Lung (tissue), 12 donors: ENCODE data around the gene OLFML2A. TPM values are rescaled to one million over a fixed set of nuclear protein-coding genes. Genes with fewer than 3 reads are reported as not detected.

Experiments
- ATAC-seq: fragments of 200-7000 bp; cut with Tn5 transposase; one replicate; pipeline ENCODE4 v1.9.1; 2020; ENCODE audit warnings: moderate number of reproducible peaks; ENCODE audit not compliant: insufficient read depth, low FRiP score
- DNase-seq, 3 donors: peaks; one replicate each; pipeline ENCODE4 v3.0.0-alpha.2; 2013 to 2017
- H3K27ac ChIP-seq, 2 donors: one replicate each; pipeline ENCODE4 v1.5.1; 2013; ENCODE audit warnings: mild to moderate bottlenecking in 2 of 2, moderate library complexity in 2 of 2, control low read depth in 1 of 2, inconsistent platforms in 1 of 2, low read depth in 1 of 2, low read length in 1 of 2
- H3K27me3 ChIP-seq, 3 donors: one replicate each; pipeline ENCODE4 v1.5.1; 2013; ENCODE audit warnings: low read length in 2 of 3; ENCODE audit not compliant: control insufficient read depth in 3 of 3, insufficient read depth in 3 of 3
- H3K36me3 ChIP-seq, 4 donors: one replicate each; pipeline ENCODE4 v1.5.1; 2013; ENCODE audit warnings: low read length in 4 of 4, mild to moderate bottlenecking in 1 of 4, moderate library complexity in 1 of 4; ENCODE audit not compliant: control insufficient read depth in 4 of 4, insufficient read depth in 4 of 4
- H3K4me1 ChIP-seq, 5 donors: one replicate each; pipeline ENCODE4 v1.5.1; 2013; ENCODE audit warnings: low read length in 5 of 5, mild to moderate bottlenecking in 2 of 5, moderate library complexity in 1 of 5; ENCODE audit not compliant: control insufficient read depth in 5 of 5, insufficient read depth in 5 of 5
- H3K4me3 ChIP-seq: one replicate; pipeline ENCODE4 v1.5.1; 2013; ENCODE audit warnings: mild to moderate bottlenecking, control low read depth, moderate library complexity
- H3K9ac ChIP-seq, 2 donors: one replicate each; pipeline ENCODE4 v1.5.1; 2013; ENCODE audit warnings: low read length in 2 of 2, control low read depth in 1 of 2; ENCODE audit not compliant: insufficient read depth in 1 of 2
- H3K9me3 ChIP-seq, 4 donors: one replicate each; pipeline ENCODE4 v1.5.1; 2013; ENCODE audit warnings: low read length in 3 of 4, mild to moderate bottlenecking in 1 of 4, moderate library complexity in 1 of 4; ENCODE audit not compliant: control insufficient read depth in 4 of 4, insufficient read depth in 3 of 4
- CTCF ChIP-seq: IDR thresholded peaks from 2 replicates; pipeline ENCODE4 v1.5.1; 2012; ENCODE audit warnings: mild to moderate bottlenecking; ENCODE audit errors: control extremely low read depth, extremely low read depth
- WGBS, 2 donors: extraction: QIAGEN DNeasy Blood & Tissue Kit; methylation state at CpG; one replicate each; pipeline ENCODE4 v1.1.7; 2013; 5-methylcytosine and 5-hydroxymethylcytosine counted together
- polyA plus RNA-seq, 2 donors: library from polyadenylated mRNA; stranded (reverse); fragments of 200-250 nt; gene quantifications; one replicate each; pipeline ENCODE4 v1.2.1, GENCODE V29; 2013
- total RNA-seq, 2 donors: library from RNA; depleted of rRNA in 1 of 2; stranded (reverse); fragments of >200 nt in 1 of 2; gene quantifications; one replicate each; pipeline ENCODE4 v1.2.1, GENCODE V29; 2014 to 2021
- donor health status: control.
- donor health status: control.
- donor health status: Bipolar disorder and iron deficiency.
- donor health status: healthy.
- donor health status: DM: yes; HTN: yes; CAD: no.

The OLFML2A gene
- total and polyA plus RNA-seq, 4 donors, result 2.0 to 56.7 (median 7.5) TPM

- Histone ChIP-seq H3K27me3 (peaks cover 0 to 10% (median 6%) of the 10 kb centered on the region in 3 donors), H3K9ac (no peak overlapping the region), H3K36me3 (no peaks in the 10 kb centered on the region), H3K4me3 (no peak overlapping the region), H3K9me3 (peaks cover 0 to 3% (median 0%) of the 10 kb centered on the region in 4 donors), H3K27ac (no peak overlapping the region), H3K4me1 (peaks cover 1 to 40% (median 9%) of the 10 kb centered on the region in 5 donors)
- ATAC-seq (peak; percentile 42), DNase-seq (peak; percentile 88)
- peak; percentile 74 for TF ChIP-seq CTCF
- 39 to 43% methylated on average over 15 of the region's 15 CpGs for WGBS, 2 donors
Observed at GRCh38 chr9:124774129-124774978, 2.6 kb upstream of the OLFML2A start.

GRCh38 chr9:124776618-124776953 is 347 bp upstream of the OLFML2A start:
- 15 to 22% methylated on average over 12 of the region's 12 CpGs for whole genome bisulfite sequencing, 2 donors
- peak overlapping the region; percentile 70 for H3K4me3 ChIP-seq
- H3K9ac ChIP-seq, result peak overlapping the region in 1 of 2 donors; percentile 74
- H3K9me3 ChIP-seq, result no peaks in the 10 kb centered on the region
- H3K27me3 ChIP-seq, result peaks cover 0 to 3% (median 0%) of the 10 kb centered on the region in 3 donors
- DNase-seq (no peak), ATAC-seq (no peak)
- peaks cover 0 to 42% (median 16%) of the 10 kb centered on the region in 5 donors for H3K4me1 ChIP-seq
- no peak overlapping the region for H3K27ac ChIP-seq
- H3K36me3 ChIP-seq, result no peaks in the 10 kb centered on the region
- no peak for TF ChIP-seq CTCF

GRCh38 chr9:124778575-124779367 is 1.8 kb downstream of the OLFML2A start:
- Histone ChIP-seq H3K4me3 (no peak overlapping the region), H3K27me3 (peaks cover 0 to 3% (median 0%) of the 10 kb centered on the region in 3 donors), H3K9ac (no peak overlapping the region), H3K27ac (peak overlapping the region in 1 of 2 donors; percentile 59), H3K36me3 (no peaks in the 10 kb centered on the region), H3K9me3 (no peaks in the 10 kb centered on the region), H3K4me1 (peaks cover 0 to 48% (median 20%) of the 10 kb centered on the region in 5 donors)
- no peak for TF ChIP-seq CTCF
- no peak for ATAC-seq
- 80 to 89% methylated on average over 11 of the region's 11 CpGs for WGBS, 2 donors
- DNase-seq, result no peak
